K562 (cell line): Measurements from ENCODE around the gene MEOX2. TPM values are rescaled to one million over a fixed set of nuclear protein-coding genes. Genes with fewer than 3 reads are reported as not detected.

Experiments
- ATAC-seq: fragments of 200-7000 bp; cut with Tn5 transposase; 3 replicates; pipeline ENCODE4 v1.9.1; 2020; ENCODE audit warnings: moderate library complexity
- BruUV-seq: library from RNA; stranded (reverse); fragments of 400-500 nt; replicated peaks from 2 replicates; lab custom pipeline; 2021; lab: Mats Ljungman, UMichigan
- CTCF ChIA-PET: fragments of 300-600 bp; formaldehyde crosslinking; extraction: SDS; loops from one replicate; lab custom pipeline; 2021; ENCODE audit warnings: low intra/inter-chr PET ratio; lab: Yijun Ruan, JAX
- POLR2A ChIA-PET: fragments of 300-600, 350-650 bp; sonication (Branson Sonifier 250); formaldehyde crosslinking; extraction: SDS; loops from one replicate; lab custom pipeline; 2021; ENCODE audit warnings: antibody characterized with exemption, inconsistent platforms; lab: Yijun Ruan, JAX
- DNase-seq, 4 experiments: peaks; one replicate each; pipeline versions ENCODE4 v3.0.0 to v3.0.0-alpha.2; 2011 to 2018; ENCODE audit warnings: low spot score in 3 of 4, mixed read lengths in 3 of 4; ENCODE audit errors: extremely low read depth in 1 of 4
- FAIRE-seq: peaks from 2 replicates; lab custom pipeline; 2011; peaks lifted over from hg19 to GRCh38; lab: Jason Lieb, UNC
- H2AFZ ChIP-seq: 2 replicates; pipeline ENCODE4 v1.6.0; 2011; ENCODE audit warnings: low read depth, low read length, control low read depth, inconsistent platforms
- H3K27ac ChIP-seq: fragments of 200-600 bp; 3 replicates; pipeline ENCODE4 v1.8.0; 2011; ENCODE audit warnings: low read depth, mild to moderate bottlenecking, control low read depth, inconsistent platforms, low read length, moderate library complexity, mixed read lengths; ENCODE audit errors: extremely low read depth
- H3K27me3 ChIP-seq, 2 experiments: fragments of 300-600 bp in 1 of 2; 2 replicates in 1 of 2; 3 replicates in 1 of 2; pipeline versions ENCODE4 v1.6.0 to v1.8.0; 2011; ENCODE audit warnings: inconsistent platforms in 2 of 2, low read length in 2 of 2, mild to moderate bottlenecking in 1 of 2, mixed read lengths in 1 of 2, moderate library complexity in 1 of 2; ENCODE audit not compliant: control insufficient read depth in 2 of 2, insufficient read depth in 2 of 2
- H3K36me3 ChIP-seq: fragments of 300-600 bp; 3 replicates; pipeline ENCODE4 v1.8.0; 2011; ENCODE audit warnings: mild to moderate bottlenecking, low read length, inconsistent platforms; ENCODE audit not compliant: control insufficient read depth, insufficient read depth
- H3K4me1 ChIP-seq, 2 experiments: fragments of 200-600 bp in 1 of 2; replicated peaks in 1 of 2; 2 replicates in 1 of 2; 3 replicates in 1 of 2; pipeline versions ENCODE4 v1.5.1 to v1.8.0; 2011; ENCODE audit warnings: inconsistent platforms in 2 of 2, low read length in 2 of 2, mild to moderate bottlenecking in 1 of 2, mixed read lengths in 1 of 2, moderate library complexity in 1 of 2; ENCODE audit not compliant: control insufficient read depth in 2 of 2, insufficient read depth in 2 of 2
- H3K4me2 ChIP-seq: 2 replicates; pipeline ENCODE4 v1.6.1; 2011; ENCODE audit warnings: low read length, control low read depth, inconsistent platforms, mixed read lengths; ENCODE audit not compliant: insufficient read depth
- H3K4me3 ChIP-seq: fragments of 200-600 bp; sonication (generic), shearing (Covaris generic); 2 replicates; pipeline ENCODE4 v1.5.1; 2016; ENCODE audit warnings: control low read depth, inconsistent platforms
- H3K79me2 ChIP-seq: fragments of 200-600 bp; 3 replicates; pipeline ENCODE4 v1.8.0; 2011; ENCODE audit warnings: low read length, inconsistent platforms; ENCODE audit not compliant: control insufficient read depth, insufficient read depth
- H3K9ac ChIP-seq, 2 experiments: 2 replicates each; pipeline versions ENCODE4 v1.6.0 to v1.6.1; 2011; ENCODE audit warnings: low read depth in 2 of 2, low read length in 2 of 2, control low read depth in 1 of 2, inconsistent platforms in 1 of 2, mild to moderate bottlenecking in 1 of 2, mixed read lengths in 1 of 2; ENCODE audit not compliant: insufficient read depth in 1 of 2
- H3K9me1 ChIP-seq: one replicate; pipeline ENCODE4 v1.6.0; 2011; ENCODE audit warnings: inconsistent platforms, mild to moderate bottlenecking, low read length, moderate library complexity; ENCODE audit not compliant: control insufficient read depth, insufficient read depth
- H3K9me3 ChIP-seq: replicated peaks from 2 replicates; pipeline ENCODE4 v1.5.1; 2011; ENCODE audit warnings: low read depth, low read length, inconsistent platforms; ENCODE audit not compliant: control insufficient read depth, insufficient read depth
- H4K20me1 ChIP-seq: replicated peaks from 2 replicates; pipeline ENCODE4 v1.6.1; 2011; ENCODE audit warnings: low read length, inconsistent platforms, mixed read lengths; ENCODE audit not compliant: control insufficient read depth, insufficient read depth
- FOSL1 ChIP-seq: fragments of 200-800 bp; sonication (Bioruptor generic); conservative IDR thresholded peaks from 2 replicates; pipeline ENCODE4 v1.6.1; 2016; ENCODE audit warnings: missing genetic modification characterization, missing compliant biosample characterization
- PHB2 ChIP-seq: fragments of 450-650 bp; IDR thresholded peaks from 2 replicates; pipeline ENCODE4 v1.6.1; 2017; ENCODE audit warnings: low read depth
- RNF219 ChIP-seq: fragments of 250-450 bp; sonication (Bioruptor Pico); IDR thresholded peaks from 2 replicates; pipeline ENCODE4 v1.5.0; 2022; ENCODE audit warnings: mild to moderate bottlenecking
- STAT5B ChIP-seq: fragments of 250-450 bp; sonication (Bioruptor Pico); IDR thresholded peaks from 2 replicates; pipeline ENCODE4 v1.8.0; 2021; ENCODE audit warnings: mild to moderate bottlenecking, inconsistent platforms
- USF2 ChIP-seq: sonication (generic); formaldehyde crosslinking; IDR thresholded peaks from 2 replicates; pipeline ENCODE4 v1.5.0; 2020; ENCODE audit warnings: missing genetic modification reagents
- WGBS: fragments of 100-300 bp; shearing (Covaris generic); methylation state at CpG from one replicate; pipeline ENCODE4 v1.1.6; 2016; ENCODE audit warnings: low coverage, mixed read lengths; ENCODE audit not compliant: insufficient coverage; ENCODE audit errors: missing lambda C conversion rate; 5-methylcytosine and 5-hydroxymethylcytosine counted together
- in situ Hi-C: fragments of 300-500 bp; cut with MboI; formaldehyde crosslinking; loops from 4 replicates; pipeline ENCODE4 v1.15.0; 2018; ENCODE audit warnings: inconsistent platforms, mixed read lengths
- intact Hi-C: fragments of 100-400 bp; cut with micrococcal nuclease; formaldehyde crosslinking; loops from 2 replicates; pipeline ENCODE4 v1.14.2; 2022
- polyA plus RNA-seq, 8 experiments: library from polyadenylated mRNA; depleted of rRNA in 4 of 8; stranded (reverse) in 5 of 8; unstranded in 3 of 8; fragments of >200 nt; fragmentation: Nextera tagmentation in 2 of 8; fragmentation: Illumina TruSeq in 1 of 8; extraction: Ambion mirVana in 2 of 8; extraction: Trizol in 1 of 8; gene quantifications; 2 replicates each; pipeline versions ENCODE4 v1.2.1 to v1.2.3, GENCODE V29; 2011 to 2014; ENCODE audit warnings: inconsistent platforms in 1 of 8, missing spikeins in 1 of 8
- total RNA-seq, 7 experiments: library from RNA; depleted of rRNA in 6 of 7; stranded (reverse); fragments of >200 nt in 6 of 7; fragmentation: Illumina TruSeq in 2 of 7; extraction: Trizol in 2 of 7; gene quantifications; 2 replicates each; pipeline versions ENCODE4 v1.2.1 to v1.2.3, GENCODE V29; 2011 to 2021; ENCODE audit warnings: low replicate concordance in 1 of 7

MEOX2 gene
- total and polyA plus RNA-seq, 9 of the 15 experiments (the other 6 are each of a cell fraction or from before 2014, with no cell fraction given): not detected

- H3K9me1 ChIP-seq: no peaks in the 10 kb centered on the region
- 0% methylated on average over 5 of the region's 5 CpGs for WGBS
- H3K27me3 ChIP-seq: no peaks in the 10 kb centered on the region
- H3K36me3 ChIP-seq: no peaks in the 10 kb centered on the region
- FAIRE-seq (no peak), DNase-seq (no peak), ATAC-seq (no peak)
- H3K9me3 ChIP-seq: 0 out of 2 replicates have a peak, but pooled peaks cover 2% of the 10 kb centered on the region
- no peak for TF ChIP-seq PHB2
- no peak for TF ChIP-seq RNF219
- TF ChIP-seq USF2 (CRISPR knock-in tag): no peak
- no peak for TF ChIP-seq STAT5B (CRISPR knock-in tag)
- no peak for TF ChIP-seq FOSL1
- no peaks in the 10 kb centered on the region for H3K4me1 ChIP-seq
- BruUV-seq: no TSS peak
- H3K79me2 ChIP-seq: no peaks in the 10 kb centered on the region
- ChIA-PET CTCF (no interaction called here), POLR2A (no interaction called here)
- no peak overlapping the region for H3K9ac ChIP-seq
- H3K27ac ChIP-seq: no peak overlapping the region
- intact Hi-C loops (no loop called here), in situ Hi-C loops (no loop called here)
- H3K4me2 ChIP-seq: no peak overlapping the region
- no peak overlapping the region for H2AFZ ChIP-seq
- no peaks in the 10 kb centered on the region for H4K20me1 ChIP-seq
- H3K4me3 ChIP-seq: no peak overlapping the region
Observed at GRCh38 chr7:15566476-15566875, 120.0 kb downstream of the MEOX2 start.
